ENCODE results near the gene ADCY2.

ADCY2 gene

DNA sequence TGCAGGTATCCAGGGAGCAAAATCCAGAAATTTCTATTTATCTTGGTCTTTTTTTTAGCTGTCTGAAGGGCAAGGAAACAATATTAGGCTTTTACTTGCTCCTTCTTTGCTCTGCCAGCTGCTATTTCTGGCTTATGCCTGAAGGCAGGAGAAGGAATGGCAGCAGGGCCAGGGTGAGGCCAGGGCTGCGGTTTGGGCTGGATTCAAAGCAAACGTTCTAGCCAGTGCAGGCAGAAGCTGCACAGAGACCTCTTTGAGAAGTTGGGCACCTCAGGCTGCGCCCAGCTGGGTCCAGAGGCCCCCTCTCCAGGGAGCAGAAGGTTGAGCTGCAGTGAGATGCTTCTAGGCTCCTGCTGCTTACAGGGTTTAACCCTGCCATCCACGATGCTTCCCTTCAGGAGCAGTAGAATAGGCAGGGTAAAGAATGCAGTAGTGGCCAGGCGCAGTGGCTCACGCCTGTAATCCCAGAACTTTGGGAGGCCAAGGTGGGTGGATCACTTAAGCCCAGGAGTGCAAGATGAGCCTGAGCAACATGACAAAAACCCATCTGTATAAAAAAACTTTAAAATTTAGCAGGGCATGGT, 201.2 kb downstream of the ADCY2 start:
- DNase-seq (ENCODE audit: low spot score), result no peak

DNA sequence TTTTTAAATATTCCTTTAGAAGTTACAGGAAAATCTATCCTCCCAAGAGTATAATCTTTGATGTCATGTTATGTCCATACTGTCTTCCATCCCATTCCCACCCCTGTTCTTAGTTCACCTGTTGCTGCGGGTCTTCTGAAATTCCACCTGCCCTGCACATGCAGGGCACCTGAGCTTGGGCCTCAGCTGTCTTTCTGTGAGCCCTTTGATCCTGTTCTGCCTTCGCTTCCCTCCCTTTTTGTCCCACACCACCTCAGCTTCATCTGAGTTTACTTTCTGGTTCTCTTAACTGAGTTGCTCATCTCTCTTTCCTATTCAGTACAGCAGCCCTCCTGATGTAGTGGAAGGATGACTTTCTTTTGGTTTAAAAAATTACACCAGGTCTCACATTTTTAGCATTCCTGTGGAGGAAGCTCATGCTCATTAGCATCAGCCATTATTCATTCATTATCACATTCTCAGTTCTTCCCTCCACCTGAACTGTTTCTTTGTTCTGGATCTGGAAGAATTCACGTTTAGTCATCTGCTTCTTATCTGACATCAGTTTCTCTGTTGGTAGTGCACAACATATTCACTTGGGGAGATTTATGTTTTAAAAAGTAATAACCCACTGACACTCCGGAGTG, 211.0 kb downstream of the ADCY2 start:
- no peak for DNase-seq (ENCODE audit: low spot score)

DNA sequence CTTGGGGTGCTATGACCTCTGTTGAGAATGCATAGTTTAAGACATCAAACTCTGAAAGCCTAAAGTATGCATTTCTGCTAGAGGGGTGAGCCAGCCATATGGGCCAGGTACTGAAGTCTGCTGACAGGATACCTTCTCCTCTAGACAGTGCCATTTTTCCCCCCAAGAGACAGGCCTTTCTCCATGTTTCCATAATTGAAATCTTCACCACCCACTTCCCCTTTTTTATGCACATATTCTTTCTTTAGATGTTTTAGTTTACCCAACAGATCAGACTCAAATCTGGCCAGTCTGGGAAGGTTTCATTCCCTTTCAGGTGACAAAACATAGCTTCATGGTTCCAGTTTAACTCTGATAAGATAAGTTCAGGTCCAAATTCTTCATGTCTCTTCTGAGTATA, 212.8 kb downstream of the ADCY2 start:
- no peak for DNase-seq (ENCODE audit: low spot score)

DNA sequence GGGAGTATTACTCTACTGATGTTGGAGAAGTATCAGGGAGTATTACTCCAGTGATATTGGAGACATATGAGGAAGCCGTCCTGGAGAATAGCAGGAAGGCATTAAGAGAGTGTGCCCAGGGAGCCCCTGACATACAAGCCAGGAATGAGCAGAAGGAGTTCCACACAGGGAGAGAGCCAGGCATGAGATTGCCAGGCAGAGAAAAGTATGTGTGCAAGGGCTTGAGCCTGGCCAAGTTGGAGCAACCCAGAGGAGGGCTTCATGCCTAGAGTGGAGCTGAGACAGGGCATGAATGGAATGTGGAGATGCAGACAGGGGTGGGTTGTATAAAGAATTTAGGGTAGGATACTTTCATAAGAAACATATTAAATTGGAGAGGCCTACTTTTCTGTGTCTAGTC, 213.8 kb downstream of the ADCY2 start:
- no peak for DNase-seq (ENCODE audit: low spot score)

DNA sequence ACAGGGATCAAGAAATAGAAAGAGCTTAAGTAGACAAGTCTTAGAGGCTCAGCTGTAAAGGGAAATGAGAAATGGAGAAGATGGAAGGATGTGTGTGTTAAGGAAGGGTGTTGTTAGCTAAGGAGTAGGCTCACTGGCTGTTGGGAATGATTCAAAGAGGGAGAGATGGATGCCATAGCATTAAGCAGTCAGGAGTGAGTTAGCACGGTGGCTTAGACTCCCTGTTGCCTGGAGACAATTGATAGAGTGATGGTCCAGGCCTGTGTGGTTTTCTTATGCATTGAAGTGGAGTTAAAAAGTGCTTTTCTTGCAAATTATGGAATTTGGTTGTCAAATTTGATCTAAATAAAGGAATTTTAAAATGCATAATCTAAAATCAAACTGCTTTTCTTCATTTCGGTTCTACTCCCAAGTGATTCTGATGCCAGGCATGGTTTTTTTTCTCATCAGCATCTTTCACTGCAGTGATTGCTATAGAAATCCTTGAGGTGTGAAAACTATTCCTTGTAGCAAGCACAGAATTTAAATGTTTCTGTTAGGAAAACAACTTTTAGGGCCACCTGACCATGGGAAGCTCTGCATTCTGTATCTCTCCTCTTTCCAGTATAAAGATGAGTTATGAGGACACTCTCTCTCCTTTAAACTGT, 214.7 kb downstream of the ADCY2 start:
- DNase-seq (ENCODE audit: low spot score), result no peak

DNA sequence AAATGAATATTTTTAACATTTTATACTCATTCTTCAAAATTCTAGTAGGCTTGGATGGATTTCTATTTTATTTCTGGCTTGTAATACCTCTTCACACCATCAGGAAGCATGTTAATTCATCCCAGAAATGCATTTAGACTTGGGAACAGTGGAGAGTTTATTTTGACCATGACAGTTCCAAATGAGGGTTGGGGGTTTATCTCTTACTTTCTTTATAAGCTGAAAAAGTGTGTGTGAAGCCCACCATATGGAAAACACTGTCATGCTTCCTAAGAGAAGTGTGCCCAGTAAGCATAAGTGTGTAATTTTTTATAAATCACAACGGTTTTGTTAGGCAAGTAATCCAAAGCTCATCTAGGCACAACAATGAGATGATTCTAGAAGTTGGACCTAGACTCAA, 215.6 kb downstream of the ADCY2 start:
- no peak for DNase-seq (ENCODE audit: low spot score)

DNA sequence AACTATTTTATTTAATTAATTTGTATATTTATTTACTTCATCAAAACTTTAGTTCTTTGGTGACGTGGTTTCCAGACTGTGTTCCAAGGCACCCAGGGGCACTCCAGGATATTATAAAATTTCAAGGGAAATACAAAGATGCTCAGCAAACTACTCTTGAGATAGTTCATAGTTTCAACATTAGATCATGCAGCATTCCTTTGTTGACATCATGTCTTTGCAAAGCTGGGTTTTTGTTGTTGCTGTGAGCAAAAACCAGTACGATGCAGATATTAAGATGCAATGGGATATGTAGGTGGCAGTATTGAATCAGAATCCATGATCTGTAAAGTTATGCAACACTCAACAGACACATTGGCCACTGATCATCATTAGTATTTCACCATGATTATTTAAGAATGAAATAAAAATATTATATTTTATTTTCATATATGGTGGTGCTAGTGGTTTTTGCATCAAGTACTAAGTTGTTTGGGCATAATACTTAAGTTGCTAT, 219.7 kb downstream of the ADCY2 start:
- DNase-seq (ENCODE audit: low spot score), result no peak

DNA sequence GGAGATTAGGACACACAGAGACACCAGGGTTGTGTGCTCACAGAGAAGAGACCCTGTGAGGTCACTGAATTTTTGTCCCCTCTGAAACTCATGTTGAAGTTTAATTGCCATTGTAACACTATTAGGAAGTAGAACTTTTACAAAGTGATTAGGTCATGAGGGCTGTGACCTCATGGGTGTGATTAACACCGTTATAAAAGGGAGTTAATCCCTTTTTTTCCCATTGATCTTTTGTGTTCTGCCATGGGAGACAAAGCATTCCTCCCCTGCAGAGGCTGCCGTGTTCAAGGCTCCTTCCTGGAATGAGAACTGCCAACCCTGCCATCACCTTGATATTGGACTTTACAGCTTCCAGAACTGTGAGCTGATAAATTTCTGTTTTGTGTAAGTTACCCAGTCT, 221.0 kb downstream of the ADCY2 start:
- no peak for DNase-seq (ENCODE audit: low spot score)

DNA sequence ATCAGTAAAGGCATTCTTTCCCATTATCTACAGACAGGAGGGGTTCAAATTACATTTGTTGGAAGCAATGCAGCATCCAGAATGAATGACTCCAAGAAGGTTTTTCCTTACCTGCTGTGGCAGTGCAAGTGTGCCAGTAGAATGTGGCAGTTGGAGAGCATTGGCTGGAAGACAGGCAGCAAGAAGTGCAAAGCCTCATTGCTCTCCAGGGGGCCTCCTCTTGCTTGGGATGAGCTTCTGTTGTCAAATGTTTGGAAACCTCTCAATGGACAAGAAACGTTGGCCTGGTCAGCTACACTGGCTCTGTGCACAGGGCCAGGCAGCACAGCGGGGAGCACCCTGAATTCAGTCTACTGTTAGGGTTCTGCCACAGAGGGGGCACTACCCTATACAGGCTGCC, 226.6 kb downstream of the ADCY2 start:
- DNase-seq (ENCODE audit: low spot score), result no peak

DNA sequence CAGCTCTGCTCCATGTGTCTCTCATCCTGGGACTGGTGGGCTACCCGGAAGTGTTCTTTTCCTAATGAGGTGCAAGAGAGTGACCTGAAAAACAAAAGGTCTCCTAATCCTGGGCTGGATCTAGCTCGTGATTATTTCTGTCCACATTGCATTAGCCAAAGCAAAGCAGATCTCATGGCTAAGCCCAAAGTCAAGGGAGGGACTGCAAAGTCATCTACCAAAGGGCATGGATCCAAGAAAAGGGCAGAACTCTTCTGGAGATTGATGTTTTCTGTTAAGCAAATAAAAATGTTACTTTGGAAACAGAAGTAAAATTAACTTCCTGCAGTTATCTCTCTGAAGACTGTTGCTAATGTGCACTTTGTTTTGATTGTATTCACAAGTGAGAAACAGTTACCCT, 229.8 kb downstream of the ADCY2 start:
- DNase-seq (ENCODE audit: low spot score), result no peak

DNA sequence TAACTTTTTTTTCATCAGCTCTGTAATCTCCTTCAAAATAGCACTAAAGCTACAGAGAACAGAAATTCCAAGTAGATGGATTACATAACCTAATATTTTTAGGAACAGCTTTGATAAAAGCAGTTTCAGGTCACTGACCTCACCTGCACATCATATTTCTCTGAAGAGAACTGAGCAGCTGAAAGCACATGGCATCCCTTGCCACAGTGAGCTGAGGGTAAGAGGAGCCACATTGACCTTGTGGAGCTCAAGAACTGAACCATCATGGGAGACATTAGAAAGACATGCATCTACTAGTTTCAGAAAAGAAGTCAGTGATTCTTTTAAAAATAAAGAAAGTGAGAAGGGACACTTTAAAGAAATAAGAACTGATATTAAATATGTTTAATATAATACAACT, 232.3 kb downstream of the ADCY2 start:
- DNase-seq (ENCODE audit: low spot score), result no peak

DNA sequence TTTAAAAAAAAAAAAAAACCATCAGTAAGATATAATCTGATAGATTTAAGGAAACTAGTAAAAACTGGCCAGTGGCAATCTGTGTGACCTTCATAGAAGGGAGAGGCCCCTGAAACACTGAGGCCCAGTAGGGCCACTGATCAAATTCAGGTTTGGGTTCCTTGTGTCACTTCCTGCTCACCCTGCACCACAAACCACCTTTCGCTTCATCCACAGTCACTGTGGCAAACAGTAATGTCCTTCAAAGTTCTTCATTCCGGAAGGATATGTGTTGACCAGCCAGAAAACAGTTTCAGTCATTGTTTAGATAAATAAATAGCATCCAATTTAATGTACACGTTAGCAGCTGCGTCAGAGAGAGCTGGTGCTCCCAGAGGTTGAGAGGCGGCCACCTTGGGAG, 232.9 kb downstream of the ADCY2 start:
- DNase-seq (ENCODE audit: low spot score), result no peak

DNA sequence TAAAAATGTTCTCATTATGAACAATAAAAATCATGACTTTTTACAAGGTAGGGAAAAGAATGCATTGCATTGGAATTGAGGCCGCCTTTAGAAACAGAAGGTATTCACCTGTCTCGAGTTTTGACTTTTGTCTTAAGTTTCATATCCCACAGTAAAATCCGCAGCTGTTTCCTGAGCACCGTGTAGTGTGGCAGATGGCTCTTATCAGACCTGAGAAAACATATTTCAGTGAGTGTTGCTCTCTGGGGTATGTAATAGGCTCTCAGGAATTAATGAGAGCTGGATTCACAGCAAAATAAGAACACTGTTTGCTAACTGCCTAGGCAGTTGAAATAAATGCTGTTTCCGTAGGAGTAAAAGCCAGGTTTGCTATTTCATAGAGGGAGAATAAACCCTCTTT, 233.6 kb downstream of the ADCY2 start:
- DNase-seq (ENCODE audit: low spot score), result no peak

DNA sequence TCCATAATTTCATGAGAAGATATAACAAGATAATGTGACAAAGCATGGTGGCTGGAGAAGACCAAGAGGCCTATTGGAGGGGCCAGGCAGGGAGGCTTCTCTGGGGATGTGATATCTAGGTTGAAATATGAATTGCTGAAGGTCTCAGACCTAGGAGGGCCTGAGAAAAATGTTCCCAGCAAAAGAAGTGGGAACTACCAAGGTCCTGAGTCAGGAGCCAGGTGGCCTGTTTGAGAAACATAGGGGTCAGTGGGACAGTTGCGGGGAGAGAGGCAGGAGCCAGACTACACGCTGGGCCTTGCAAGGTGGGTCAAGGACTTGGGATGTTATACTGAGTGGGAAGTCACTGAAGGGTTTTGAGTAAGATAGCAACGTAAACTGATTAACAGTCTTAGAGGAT, 238.9 kb downstream of the ADCY2 start:
- DNase-seq (ENCODE audit: low spot score), result no peak

DNA sequence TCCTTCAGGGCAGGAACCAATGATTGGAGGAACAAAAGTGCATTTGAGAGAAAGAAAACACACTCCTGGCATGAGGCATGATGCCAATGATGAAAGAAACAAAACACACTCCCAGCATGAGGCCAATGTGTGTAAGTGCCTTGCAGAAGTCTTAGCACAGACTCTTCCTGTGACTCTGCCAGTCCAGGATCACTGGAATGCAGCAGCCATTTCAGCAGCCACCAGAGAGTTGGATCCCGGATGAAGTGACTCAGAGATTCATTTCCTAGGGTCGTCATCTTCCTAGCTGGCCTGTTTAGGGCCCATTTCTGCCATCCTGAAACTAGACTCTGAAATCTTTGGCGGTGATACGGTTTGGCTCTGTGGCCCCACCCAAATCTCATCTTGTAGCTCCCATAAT, 242.5 kb downstream of the ADCY2 start:
- no peak for DNase-seq (ENCODE audit: low spot score)

DNA sequence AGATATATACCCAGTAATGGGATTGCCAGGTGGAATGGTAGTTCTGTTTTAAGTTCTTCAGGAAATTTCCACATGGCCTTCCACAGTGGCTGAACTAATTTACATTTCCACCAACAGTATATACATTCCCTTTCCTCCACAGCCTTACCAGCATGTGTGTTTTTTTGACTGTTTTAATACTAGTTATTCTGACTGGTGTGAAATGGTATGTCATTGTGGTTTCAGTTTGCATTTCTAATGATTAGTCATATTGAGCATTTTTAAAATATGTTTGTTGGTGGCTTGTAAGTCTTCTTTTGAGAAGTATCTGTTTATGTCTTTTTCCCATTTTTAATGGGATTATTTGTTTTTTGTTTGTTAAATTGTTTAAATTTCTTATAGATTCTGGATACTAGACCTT, 246.1 kb downstream of the ADCY2 start:
- no peak for DNase-seq (ENCODE audit: low spot score)

DNA sequence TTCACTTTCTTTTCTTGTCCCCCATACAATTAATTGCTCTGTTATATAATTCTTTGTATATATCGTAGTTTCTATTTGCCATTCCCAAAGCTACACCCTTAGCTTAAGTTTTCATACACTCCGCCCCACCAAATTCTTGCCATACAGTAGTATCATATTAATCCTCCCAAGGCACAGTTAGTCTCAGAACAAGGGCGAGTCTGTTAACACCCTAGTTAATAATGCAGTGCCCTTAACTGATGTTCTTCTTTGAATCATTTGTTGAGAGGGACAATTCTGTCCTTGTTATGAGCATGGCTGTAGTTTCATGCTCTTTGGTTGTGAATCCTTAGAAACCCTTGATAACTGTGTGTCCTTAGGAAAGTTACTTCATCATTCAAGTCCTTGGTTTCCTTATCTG, 248.8 kb downstream of the ADCY2 start:
- DNase-seq (ENCODE audit: low spot score), result no peak

DNA sequence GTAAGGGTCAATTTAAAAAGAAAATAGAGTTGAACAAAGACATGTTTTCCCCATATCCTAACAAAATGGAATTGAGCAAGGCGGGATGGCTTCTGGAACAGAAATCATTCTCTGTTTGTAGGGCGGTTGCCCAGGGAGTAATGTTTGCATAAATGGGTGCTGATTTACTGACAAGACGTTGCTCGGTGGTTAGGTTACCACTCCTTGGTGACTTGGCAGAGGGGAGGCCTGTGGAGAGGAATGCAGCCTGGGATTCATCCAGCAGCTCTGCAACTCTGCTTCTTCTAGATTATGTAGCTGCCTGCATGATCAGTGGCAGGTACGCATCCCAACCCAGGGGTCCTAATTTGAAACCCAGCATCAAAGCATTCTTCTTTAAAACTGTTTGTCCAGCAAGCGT, 254.8 kb downstream of the ADCY2 start:
- no peak for DNase-seq (ENCODE audit: low spot score)

DNA sequence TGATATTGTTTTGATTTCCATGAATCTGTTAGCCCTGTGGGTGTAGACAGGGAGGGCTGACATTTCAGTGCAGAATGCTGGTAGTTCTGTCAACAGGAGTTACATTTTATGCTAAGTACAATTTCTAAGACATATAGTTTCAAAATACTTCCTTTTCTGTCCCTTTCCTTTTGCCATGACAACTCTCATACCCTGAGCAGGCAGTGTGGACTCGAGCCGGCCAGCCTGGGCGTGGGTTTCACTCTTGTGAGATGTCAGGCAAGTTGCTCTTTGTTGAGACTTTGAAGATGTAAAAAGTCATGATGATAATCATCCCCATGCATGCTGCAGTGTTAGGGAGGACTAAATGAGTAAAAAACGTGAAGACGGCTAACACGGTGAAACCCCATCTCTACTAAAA, 257.1 kb downstream of the ADCY2 start:
- DNase-seq (ENCODE audit: low spot score), result no peak

DNA sequence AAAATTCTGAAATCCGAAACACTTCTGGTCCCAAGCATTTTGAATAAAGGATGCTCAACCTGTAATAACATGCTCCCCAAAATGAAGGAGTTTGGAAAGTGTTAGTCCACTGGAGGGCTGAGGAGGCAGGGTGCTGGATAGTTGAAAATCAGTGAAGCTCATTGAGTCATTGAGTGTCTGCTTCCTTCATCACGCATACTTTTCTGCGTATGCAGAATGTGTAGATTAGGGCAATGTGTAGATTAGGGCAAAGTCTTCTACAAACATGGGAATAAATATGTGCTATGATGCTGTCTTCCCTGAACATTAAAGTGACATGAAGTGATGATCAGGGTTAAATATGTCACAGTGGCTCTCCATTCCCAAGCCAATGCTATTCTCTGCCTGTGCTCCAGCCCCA, 261.2 kb downstream of the ADCY2 start:
- no peak for DNase-seq (ENCODE audit: low spot score)

DNA sequence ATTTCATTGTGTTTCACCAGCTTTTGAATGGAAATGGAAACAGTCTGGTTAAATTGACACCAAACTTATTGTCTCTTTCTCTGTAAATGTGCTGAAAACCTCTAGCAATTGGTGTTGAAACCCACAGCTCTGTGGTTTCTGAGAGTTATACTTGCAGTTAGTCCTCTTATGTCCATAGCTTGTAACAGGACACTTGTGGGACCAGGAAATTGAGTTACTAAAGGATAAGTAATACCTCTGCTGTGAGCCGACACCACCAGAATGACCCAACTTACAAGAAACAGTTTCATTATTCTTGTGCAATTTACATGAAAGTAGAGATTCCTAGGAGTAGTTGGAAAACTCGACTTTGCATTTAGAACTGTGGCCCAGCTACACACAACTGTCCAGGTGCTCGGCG, 263.5 kb downstream of the ADCY2 start:
- no peak for DNase-seq (ENCODE audit: low spot score)

DNA sequence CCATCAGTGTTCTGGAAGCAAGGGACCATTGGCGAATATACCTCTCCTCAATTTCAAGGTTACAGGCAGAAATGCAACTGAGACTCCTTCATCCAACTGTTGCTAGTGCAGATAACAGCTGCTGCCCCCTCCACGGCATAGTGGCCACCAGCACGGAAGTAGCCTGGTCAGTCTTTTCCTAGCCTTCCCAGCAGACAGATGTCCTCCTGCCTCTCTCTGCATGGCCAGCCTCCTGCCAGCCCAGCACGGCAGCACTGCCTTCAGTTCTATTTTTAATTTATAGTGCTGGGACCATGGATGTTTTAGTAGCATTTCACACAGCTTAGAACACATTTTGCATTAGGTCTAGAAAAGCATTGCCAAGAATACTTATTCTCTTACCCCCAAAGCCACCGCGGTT, 266.4 kb downstream of the ADCY2 start:
- DNase-seq (ENCODE audit: low spot score), result no peak

DNA sequence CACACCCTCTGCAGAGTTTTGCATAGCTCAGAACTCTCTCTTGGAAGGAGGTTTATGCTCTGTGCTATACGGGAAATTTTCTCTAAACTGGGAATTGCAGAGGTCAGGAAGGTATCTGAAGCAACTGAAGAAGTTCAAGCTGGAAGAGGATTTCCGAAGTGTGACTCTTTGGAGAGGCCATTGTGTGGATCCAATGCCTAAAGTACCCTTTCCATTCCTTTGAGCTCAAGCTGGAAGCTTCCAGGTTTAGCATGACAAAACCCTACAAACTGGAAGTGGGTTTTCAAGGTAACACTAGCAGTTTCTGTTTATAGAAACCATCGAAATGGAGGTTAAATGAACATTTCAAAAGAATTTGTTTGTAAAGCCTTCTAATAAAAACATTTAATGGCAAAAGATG, 267.9 kb downstream of the ADCY2 start:
- no peak for DNase-seq (ENCODE audit: low spot score)

DNA sequence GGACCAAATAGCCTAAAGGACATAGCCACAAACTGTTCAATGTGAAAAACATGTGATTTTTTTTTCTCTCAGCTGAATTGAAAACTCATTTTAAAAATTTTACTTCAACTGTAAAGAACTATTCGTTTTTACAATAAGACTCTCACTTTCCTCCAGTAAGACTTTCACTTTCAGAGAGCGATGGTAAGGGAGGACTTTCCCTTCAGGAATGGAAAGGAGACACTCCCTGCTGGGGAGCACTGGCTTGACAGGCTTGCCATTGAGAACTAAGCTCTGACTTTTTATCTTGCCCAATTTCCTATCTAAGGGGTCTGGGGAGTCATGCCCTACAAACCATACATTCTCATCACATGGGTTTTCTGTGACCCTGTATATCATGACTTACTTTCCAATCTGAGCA, 268.3 kb downstream of the ADCY2 start:
- DNase-seq (ENCODE audit: low spot score), result no peak
